NCI-H1105 treated with DMSO at 0.1 percent for 48 hours (cell line): ENCODE results near the gene GCM1.
A peak's percentile ranks its signal among the peaks of the same experiment; 100 is the strongest.
"Not testable (repeated sequence)": the region's sequence is repeated elsewhere in the genome, so short reads cannot be mapped to it uniquely, and the experiment has no call there.

Experiments
- DNase-seq: peaks from one replicate; lab custom pipeline; 2025; lab: John Stamatoyannopoulos, UW

The GCM1 gene

GRCh38 chr6:53148684-53149083 is at the start of gene GCM1:
Gene GCM1, minus strand, starts transcription at chr6:53148841. Its CDS starts 3,209 bp downstream, at chr6:53145632.
- no peak for DNase-seq

- no peak for DNase-seq
Measured at GRCh38 chr6:53197553-53197952, 48.9 kb upstream of the GCM1 start.

GRCh38 chr6:53195048-53195447 is 46.4 kb upstream of the GCM1 start:
- no peak for DNase-seq

GRCh38 chr6:53192682-53193188 is 44.1 kb upstream of the GCM1 start:
- DNase-seq = peak; percentile 60

- DNase-seq = no peak
Measured at GRCh38 chr6:53189554-53189953, 40.9 kb upstream of the GCM1 start.

GRCh38 chr6:53188833-53189232 is 40.2 kb upstream of the GCM1 start:
- no peak for DNase-seq

- DNase-seq = no peak
Measured at GRCh38 chr6:53180678-53181077, 32.0 kb upstream of the GCM1 start.

- peak; percentile 94 for DNase-seq
Measured at GRCh38 chr6:53179961-53180651, 31.5 kb upstream of the GCM1 start.

- no peak for DNase-seq
Measured at GRCh38 chr6:53178837-53179432, 30.3 kb upstream of the GCM1 start.

GRCh38 chr6:53175027-53175426 is 26.4 kb upstream of the GCM1 start:
- DNase-seq = no peak

- DNase-seq = no peak
Measured at GRCh38 chr6:53172468-53172803, 23.8 kb upstream of the GCM1 start.

GRCh38 chr6:53171605-53172467 is 23.2 kb upstream of the GCM1 start:
- DNase-seq = peak; percentile 63

- no peak for DNase-seq
Measured at GRCh38 chr6:53168516-53169267, 20.1 kb upstream of the GCM1 start.

- no peak for DNase-seq
Measured at GRCh38 chr6:53165293-53165692, 16.7 kb upstream of the GCM1 start.

GRCh38 chr6:53162606-53163005 is 14.0 kb upstream of the GCM1 start:
- DNase-seq = no peak

GRCh38 chr6:53161481-53162009 is 12.9 kb upstream of the GCM1 start:
- DNase-seq = no peak

GRCh38 chr6:53159558-53159957 is 10.9 kb upstream of the GCM1 start:
- no peak for DNase-seq

- not testable (repeated sequence) for DNase-seq
Measured at GRCh38 chr6:53158076-53158475, 9.4 kb upstream of the GCM1 start.

GRCh38 chr6:53155279-53155678 is 6.6 kb upstream of the GCM1 start:
- not testable (repeated sequence) for DNase-seq

- no peak for DNase-seq
Measured at GRCh38 chr6:53154794-53155193, 6.2 kb upstream of the GCM1 start.

- no peak for DNase-seq
Measured at GRCh38 chr6:53154071-53154470, 5.4 kb upstream of the GCM1 start.

GRCh38 chr6:53152576-53152975 is 3.9 kb upstream of the GCM1 start:
- DNase-seq = no peak
